ENCODE measurements around the gene C2orf81.

GRCh38 chr2:74417197-74417596, 4.2 kb downstream of the C2orf81 start:
- no peak for TF ChIP-seq CTCF (IDR thresholded peaks at IDR 0.05; ENCODE audit: low read length)
- TF ChIP-seq EZH2phosphoT487 (IDR thresholded peaks at IDR 0.05; ENCODE audit: low read length): no peak
- no peak for TF ChIP-seq EZH2 (optimal IDR thresholded peaks at IDR 0.05; ENCODE audit: low read depth, low read length)

All from MM.1S (cell line).